ENCODE data around the gene ST14. TPM values are rescaled to one million over a fixed set of nuclear protein-coding genes. Genes with fewer than 3 reads are reported as not detected.
"Not testable (repeated sequence)": the region's sequence is repeated elsewhere in the genome, so short reads cannot be mapped to it uniquely, and the experiment has no call there.

ST14 gene
- polyA plus RNA-seq, 3 donors, result 3.1 to 38.4 (median 5.2) TPM

- 44 to 53% (median 46%) methylated on average over 16 of the region's 16 CpGs for WGBS, 3 donors
- no peak overlapping the region for H3K27ac ChIP-seq (ENCODE audit: low read depth, low read length)
These were observed 19.1 kb downstream of the ST14 start for GRCh38 chr11:130178441-130179339.

DNA sequence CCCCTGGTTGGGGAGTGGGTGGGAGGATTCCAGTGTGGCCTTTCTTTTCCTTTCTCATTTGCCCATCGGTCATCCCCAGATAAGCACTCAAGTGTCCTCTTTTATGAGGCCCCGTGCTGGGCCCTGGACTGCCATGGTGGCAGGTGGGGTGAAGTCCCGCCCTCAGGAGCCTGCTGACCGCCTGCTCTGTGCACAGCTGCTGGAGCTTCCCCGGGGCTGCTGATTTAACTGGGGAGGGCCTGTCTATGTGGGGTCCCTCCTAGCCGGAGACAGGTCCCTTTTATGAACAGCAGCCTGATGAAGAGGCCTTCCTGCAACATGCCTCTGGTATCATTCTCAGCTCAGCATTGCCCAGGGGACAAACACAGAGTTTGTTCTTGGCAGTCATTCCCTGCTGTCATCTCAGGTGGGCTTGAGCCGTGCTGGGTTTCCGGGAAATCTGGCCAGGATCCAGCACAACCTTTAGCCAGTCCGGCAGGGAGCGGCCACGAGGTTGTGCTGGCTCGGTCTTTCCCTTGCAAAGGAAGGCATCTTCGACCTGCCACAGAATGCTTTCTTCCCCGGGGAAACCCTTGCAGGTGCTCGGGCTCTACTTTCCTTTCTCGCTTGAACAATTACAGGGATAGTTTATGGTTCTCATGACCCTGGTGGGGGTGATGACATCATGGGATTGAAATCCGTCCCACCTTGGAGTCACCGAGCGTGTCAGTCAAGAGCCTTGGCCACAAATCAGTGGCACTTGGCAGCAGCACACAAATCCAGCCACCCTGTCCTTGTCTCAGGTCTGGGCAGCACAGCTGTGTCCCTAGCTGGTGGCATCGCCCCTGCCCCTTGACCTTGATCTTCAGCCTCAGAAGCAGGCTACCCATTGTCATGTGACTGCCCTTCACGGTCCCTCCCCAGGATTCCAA is 20.1 kb downstream of the ST14 start:
- WGBS, 3 donors, result 36 to 75% (median 73%) methylated on average over 21 of the region's 21 CpGs
- H3K27ac ChIP-seq (ENCODE audit: low read depth, low read length), result no peak overlapping the region

DNA sequence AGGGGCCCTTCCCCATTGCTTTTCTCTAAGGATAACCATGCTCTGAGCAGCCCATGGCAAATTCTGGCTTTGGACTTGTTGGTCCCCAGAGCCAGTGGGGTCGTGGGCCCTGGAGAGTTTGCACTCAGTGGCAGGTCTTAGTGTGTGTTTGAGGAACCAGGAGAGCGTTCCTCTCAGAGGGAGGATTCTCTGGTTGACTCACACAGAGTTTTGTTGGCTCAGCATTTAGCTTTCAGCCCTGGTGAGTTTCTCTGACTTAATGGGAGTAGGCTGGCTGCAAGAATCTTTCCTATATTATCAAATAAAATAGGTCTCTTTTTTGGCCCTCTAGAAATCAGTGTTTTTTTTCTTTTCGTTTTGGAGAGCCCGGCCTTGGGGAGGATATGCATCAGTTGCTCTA is 20.9 kb downstream of the ST14 start:
- H3K27ac ChIP-seq (ENCODE audit: low read depth, low read length), result no peak overlapping the region
- 50 to 58% (median 54%) methylated on average over 4 of the region's 4 CpGs for WGBS, 3 donors

GRCh38 chr11:130180896-130181294 is 21.3 kb downstream of the ST14 start:
- WGBS, 3 donors, result 76 to 84% (median 82%) methylated on average over 8 of the region's 8 CpGs
- H3K27ac ChIP-seq (ENCODE audit: low read depth, low read length), result no peak overlapping the region

- no peak overlapping the region for H3K27ac ChIP-seq (ENCODE audit: low read depth, low read length)
- WGBS, 3 donors, result 14 to 64% (median 62%) methylated on average over 11 of the region's 11 CpGs
These were observed 22.0 kb downstream of the ST14 start for GRCh38 chr11:130181295-130182272.

- 71 to 87% (median 76%) methylated on average over 11 of the region's 11 CpGs for WGBS, 3 donors
- no peak overlapping the region for H3K27ac ChIP-seq (ENCODE audit: low read depth, low read length)
These were observed 24.5 kb downstream of the ST14 start for GRCh38 chr11:130183878-130184610.

DNA sequence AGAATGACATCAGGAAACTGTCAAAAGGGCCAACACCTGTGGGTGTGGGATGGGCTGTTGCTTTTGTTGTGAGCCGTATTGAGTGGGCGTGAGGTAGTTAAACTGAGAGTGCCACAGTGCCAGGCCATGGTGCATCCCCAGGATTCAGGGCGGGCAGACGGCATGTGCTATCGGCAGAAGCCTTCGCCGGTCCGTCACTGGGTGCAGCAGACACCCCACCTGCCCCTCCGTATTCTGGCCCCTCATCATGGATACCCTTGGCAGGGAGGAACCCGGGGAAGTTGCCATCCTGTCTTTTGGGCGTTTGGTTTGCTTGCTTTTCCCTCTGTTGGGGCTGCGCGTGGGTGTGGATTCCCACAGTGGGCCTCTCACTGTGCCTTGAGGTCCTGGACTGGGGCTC is 27.5 kb downstream of the ST14 start:
- 95 to 97% (median 96%) methylated on average over 13 of the region's 13 CpGs for WGBS, 3 donors
- no peak overlapping the region for H3K27ac ChIP-seq (ENCODE audit: low read depth, low read length)

DNA sequence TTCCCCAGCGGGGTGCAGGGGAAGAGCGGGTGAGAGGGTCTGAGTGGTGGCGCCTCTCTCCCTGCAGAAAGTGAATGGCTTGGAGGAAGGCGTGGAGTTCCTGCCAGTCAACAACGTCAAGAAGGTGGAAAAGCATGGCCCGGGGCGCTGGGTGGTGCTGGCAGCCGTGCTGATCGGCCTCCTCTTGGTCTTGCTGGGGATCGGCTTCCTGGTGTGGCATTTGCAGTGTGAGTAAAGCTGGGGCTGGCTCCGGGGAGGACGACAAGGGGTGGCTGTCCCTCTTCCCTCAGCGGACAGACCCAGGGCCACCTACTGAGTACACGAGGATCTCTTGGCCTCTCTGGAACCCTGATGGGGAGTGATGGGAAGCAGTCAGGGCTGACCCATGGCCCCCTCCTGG is 28.5 kb downstream of the ST14 start:
- WGBS, 3 donors, result 92 to 95% (median 94%) methylated on average over 14 of the region's 14 CpGs
- no peak overlapping the region for H3K27ac ChIP-seq (ENCODE audit: low read depth, low read length)

DNA sequence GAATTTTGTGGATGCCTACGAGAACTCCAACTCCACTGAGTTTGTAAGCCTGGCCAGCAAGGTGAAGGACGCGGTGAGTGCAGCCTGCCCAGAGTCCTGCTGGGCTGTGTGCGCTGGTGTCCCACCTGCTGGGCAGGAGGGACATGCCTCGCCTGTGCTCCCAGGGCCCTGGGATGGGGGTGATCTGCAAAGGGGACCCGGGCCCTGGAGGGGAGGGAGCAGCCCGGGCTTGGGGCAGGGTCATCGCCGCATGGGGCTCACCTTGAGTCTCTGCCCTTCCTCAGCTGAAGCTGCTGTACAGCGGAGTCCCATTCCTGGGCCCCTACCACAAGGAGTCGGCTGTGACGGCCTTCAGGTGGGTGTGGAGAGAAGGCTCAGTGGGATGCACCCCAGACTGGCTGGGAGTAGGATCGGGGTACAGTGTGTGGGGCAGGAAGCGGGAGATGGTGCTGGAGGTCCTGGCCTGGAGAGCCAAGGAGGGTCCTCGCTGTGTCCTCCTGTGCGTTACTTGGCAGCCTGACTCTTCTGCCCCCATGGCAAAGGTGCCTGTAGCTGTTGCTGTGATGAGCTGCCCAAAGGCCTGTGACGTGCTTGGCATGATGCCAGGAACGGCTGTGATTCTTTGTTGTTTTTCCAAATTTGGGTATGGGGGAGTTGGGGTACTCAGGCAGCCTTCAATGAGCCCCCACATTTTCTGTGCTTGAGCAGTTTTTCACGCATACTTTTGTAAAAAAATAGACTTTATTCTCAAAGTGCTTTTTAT is 29.2 kb downstream of the ST14 start:
- H3K27ac ChIP-seq (ENCODE audit: low read depth, low read length), result no peak overlapping the region

DNA sequence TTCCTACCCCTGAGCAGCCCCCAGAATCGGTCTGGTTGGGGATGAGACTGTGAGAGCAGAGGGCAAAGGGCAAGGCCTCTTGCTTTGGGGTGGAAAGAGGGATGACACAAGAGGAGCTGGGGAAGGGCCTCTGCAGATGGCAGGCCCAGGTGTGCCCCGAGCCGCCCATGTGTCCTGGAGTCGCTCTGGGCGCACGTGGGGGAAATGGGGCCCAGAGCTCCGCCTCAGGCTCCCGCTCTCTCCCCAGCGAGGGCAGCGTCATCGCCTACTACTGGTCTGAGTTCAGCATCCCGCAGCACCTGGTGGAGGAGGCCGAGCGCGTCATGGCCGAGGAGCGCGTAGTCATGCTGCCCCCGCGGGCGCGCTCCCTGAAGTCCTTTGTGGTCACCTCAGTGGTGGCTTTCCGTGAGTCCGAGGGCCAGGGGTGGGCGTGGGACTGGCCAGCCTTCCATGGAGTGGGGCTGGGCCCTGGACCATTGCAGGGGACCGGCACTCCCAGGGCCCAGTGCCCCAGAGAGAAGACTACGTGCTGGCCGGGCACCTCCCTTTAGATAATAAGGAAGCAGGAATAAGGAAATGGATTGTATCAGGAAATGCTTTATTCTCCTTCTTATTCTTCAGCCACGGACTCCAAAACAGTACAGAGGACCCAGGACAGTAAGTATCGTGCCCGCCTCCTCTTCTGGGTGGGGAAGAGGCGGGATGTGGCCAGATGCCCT is 30.1 kb downstream of the ST14 start:
- no peak overlapping the region for H3K27ac ChIP-seq (ENCODE audit: low read depth, low read length)
- WGBS, 3 donors, result 87 to 91% (median 87%) methylated on average over 31 to 32 of the region's 32 CpGs

More for the DNA sequence above, 29.2 kb downstream of the ST14 start:
- 84 to 89% (median 85%) methylated on average over 19 of the region's 19 CpGs for WGBS, 3 donors

GRCh38 chr11:130190371-130190881 is 30.8 kb downstream of the ST14 start:
- no peak overlapping the region for H3K27ac ChIP-seq (ENCODE audit: low read depth, low read length)
- 90 to 93% (median 91%) methylated on average over 28 to 29 of the region's 29 CpGs for WGBS, 3 donors

DNA sequence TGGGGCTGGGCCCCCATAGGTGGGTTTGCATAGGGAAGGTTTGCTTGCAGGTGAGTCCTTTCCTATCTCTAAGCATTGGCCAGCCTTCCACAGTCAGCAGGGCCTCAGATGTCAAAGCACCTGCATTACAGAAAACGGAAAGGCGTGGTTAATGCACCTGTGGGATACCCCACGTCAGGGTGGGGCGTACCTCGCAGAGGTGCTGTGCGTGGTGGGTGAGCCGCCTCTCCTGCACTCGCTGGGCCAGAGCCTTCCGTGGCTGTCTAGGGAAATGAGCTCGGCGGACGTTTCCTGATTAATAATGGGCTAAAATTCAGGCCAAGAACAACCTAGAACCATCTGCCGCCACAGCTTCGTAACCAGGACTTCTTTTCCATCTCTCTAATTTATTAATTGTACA is 32.3 kb downstream of the ST14 start:
- 83 to 91% (median 85%) methylated on average over 14 of the region's 14 CpGs for WGBS, 3 donors
- H3K27ac ChIP-seq (ENCODE audit: low read depth, low read length), result no peak overlapping the region

DNA sequence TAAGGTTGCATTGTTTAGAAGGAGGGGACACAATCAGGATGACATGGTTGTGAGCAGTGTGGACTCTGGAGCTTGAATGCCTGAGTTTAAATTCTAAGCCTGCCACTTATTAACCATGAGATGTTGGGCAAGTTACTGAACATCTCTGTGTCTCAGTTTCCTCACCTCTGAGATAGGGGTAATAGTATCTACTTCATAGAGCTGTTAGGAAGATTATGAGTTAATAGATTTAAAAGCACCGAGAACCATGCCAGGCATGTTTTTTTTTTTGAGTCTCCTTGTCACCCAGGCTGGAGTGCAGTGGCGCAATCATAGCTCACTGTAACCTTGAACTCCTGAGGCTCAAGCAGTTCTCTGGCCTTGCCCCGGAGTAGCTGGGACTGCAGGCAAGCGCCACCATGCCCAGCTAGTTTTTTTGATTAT is 33.3 kb downstream of the ST14 start:
- no peak overlapping the region for H3K27ac ChIP-seq (ENCODE audit: low read depth, low read length)
- 25 to 84% (median 78%) methylated on average over 4 of the region's 4 CpGs for WGBS, 3 donors

GRCh38 chr11:130193551-130193950 is 34.0 kb downstream of the ST14 start:
- not testable (repeated sequence) for H3K27ac ChIP-seq (ENCODE audit: low read depth, low read length)
- 88 to 95% (median 93%) methylated on average over 13 to 14 of the region's 14 CpGs for WGBS, 3 donors

DNA sequence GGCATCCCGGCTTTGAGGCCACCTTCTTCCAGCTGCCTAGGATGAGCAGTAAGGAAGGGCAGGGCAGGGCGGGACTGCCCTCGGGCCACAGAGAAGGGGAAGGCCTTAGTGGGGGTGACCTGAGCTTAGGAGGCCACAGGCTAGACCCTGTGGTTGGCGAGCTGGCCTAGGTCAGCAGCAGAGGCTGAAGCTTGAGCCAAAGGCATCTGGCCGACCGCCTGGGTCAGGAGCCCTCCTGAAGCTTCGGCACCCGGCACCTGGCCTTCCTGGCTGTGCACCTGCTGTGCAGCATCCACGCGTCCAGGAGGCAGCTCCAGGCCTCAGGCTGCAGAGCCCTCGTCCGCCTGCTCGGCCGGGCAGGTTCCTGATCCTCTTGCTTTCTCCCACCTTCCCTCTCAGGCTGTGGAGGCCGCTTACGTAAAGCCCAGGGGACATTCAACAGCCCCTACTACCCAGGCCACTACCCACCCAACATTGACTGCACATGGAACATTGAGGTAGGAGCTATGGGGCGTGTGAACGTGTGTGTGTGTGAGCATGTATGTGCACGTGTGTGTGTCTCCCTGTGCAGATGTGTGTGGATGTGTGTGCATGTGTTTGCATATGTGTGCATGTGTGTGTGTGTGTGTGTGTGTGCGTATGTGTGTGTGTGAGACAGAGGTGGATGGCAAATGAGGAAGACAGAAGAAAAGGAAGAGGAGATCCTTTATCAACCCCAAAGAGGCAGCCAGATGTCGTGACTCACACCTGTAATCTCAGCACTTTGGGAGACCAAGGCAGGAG is 34.9 kb downstream of the ST14 start:
- no peak overlapping the region for H3K27ac ChIP-seq (ENCODE audit: low read depth, low read length)
- 94% methylated on average over 21 of the region's 21 CpGs for WGBS, 3 donors

Data from adipose tissue (tissue), 3 donors.